BLaER1 (cell line): ENCODE results near the gene ARHGAP5.

Source experiments
- H3K27ac ChIP-seq: shearing (Covaris generic); formaldehyde crosslinking; 2 replicates; pipeline ENCODE4 v1.8.1; 2022
- H3K27me3 ChIP-seq: shearing (Covaris generic); formaldehyde crosslinking; 2 replicates; pipeline ENCODE4 v1.8.1; 2022
- H3K36me3 ChIP-seq: shearing (Covaris generic); formaldehyde crosslinking; 2 replicates; pipeline ENCODE4 v1.8.1; 2022
- H3K4me1 ChIP-seq: shearing (Covaris generic); formaldehyde crosslinking; 2 replicates; pipeline ENCODE4 v1.8.1; 2022
- H3K4me2 ChIP-seq: shearing (Covaris generic); formaldehyde crosslinking; 2 replicates; pipeline ENCODE4 v1.8.1; 2022
- H3K4me3 ChIP-seq: shearing (Covaris generic); formaldehyde crosslinking; 2 replicates; pipeline ENCODE4 v1.8.1; 2022
- H3K9ac ChIP-seq: shearing (Covaris generic); formaldehyde crosslinking; 2 replicates; pipeline ENCODE4 v1.8.1; 2022
- H3K9me3 ChIP-seq: shearing (Covaris generic); formaldehyde crosslinking; 2 replicates; pipeline ENCODE4 v1.8.1; 2022
- H4K20me1 ChIP-seq: shearing (Covaris generic); formaldehyde crosslinking; 2 replicates; pipeline ENCODE4 v1.8.1; 2022
- Cebpa-rat ChIP-seq: shearing (Covaris generic); IDR thresholded peaks from 2 replicates; pipeline ENCODE4 v1.8.1; 2022

ARHGAP5 gene

DNA sequence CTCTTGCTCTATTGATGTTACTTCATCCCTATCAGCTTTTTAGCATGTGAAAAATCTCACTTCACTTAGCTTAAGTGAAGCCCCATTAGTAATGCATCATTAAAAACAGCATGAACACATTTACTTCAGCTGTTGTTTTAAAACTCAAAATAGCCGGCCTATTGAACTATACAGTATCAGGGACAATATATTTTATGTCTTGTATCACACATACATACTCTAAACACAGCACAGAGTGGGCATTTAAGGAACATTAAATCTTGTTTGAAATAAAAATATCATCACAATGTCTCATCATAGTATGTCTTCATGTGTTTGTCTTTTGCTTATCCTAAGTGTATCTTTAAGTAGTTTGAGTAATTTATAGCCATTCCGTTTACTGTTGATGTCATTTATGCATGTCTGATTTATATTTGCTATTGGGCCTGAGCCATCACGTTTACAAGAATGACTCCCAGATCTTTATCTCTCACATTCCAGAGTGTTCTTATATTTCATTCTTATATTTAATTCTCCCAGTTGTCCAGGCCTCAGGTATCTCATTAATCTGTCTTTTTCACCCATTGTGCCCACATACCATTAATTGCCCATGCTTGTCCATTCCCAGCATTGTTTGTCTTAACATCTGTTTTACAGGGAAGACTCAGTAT is 57.5 kb downstream of the ARHGAP5 start:
- Histone ChIP-seq H3K27me3 (no peaks in the 10 kb centered on the region), H4K20me1 (no peaks in the 10 kb centered on the region), H3K27ac (no peak overlapping the region), H3K9me3 (peaks cover 59% of the 10 kb centered on the region), H3K4me2 (no peak overlapping the region), H3K36me3 (peaks cover 57% of the 10 kb centered on the region), H3K9ac (no peak overlapping the region), H3K4me3 (no peak overlapping the region), H3K4me1 (no peaks in the 10 kb centered on the region)
- no peak for TF ChIP-seq Cebpa-rat

DNA sequence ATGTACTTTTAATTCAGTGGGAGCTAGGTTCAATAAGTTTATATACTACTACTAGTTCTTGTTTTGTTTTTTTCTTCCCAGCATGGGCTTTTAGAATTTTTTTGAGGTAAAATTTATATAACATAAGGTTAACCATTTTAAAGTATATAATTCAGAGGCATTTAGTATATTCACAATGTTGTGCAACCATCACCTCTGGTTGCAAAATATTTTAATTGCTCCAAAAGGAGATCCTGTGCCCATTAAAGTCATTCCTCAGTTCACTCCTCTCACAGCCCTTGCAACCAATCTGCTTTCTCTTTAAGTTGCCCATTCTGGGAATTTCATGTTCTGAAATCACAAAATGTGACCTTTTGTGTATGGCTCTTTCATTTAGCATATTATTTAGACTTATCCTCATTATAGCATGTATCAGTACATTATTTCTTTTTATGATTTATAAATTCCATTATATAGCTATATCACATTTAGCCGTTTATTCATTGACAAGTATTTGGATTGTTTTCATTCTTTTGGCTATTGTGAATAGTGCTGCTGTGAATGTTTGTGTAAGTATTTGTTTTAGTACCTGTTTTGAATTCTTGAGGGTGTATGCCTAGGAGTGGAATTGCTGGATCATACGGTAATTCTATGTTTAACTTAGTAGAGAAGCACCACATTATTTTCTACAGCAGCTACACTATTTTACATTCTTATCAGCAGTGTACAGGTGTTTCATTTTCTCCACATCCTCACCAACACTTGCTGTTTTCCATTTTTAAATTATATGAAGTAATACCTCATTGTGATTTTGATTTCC is 59.1 kb downstream of the ARHGAP5 start:
- H3K9ac ChIP-seq: no peak overlapping the region
- H3K4me3 ChIP-seq: no peak overlapping the region
- no peak overlapping the region for H3K4me2 ChIP-seq
- no peaks in the 10 kb centered on the region for H3K27me3 ChIP-seq
- H3K27ac ChIP-seq: no peak overlapping the region
- no peaks in the 10 kb centered on the region for H4K20me1 ChIP-seq
- H3K9me3 ChIP-seq: peaks cover 49% of the 10 kb centered on the region
- TF ChIP-seq Cebpa-rat: no peak
- peaks cover 54% of the 10 kb centered on the region for H3K36me3 ChIP-seq
- H3K4me1 ChIP-seq: no peaks in the 10 kb centered on the region

DNA sequence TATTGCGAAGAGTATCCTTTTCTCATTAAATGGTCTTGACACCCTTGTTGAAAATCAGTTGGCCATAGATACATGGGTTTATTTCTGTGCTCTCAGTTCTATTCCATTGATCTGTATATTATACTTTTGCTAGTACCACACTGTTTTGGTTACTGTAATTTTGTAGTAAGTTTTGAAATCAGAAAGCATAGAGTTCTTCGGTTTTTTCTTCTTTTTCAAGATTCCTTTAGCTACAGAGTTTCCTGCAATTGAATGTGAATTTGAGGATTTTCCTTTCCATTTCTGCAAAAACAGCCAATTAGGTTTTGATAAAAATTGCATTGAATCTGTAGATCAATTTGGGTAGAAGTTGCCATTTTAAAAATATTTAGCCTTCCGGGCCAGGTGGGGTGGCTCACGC is 60.2 kb downstream of the ARHGAP5 start:
- H4K20me1 ChIP-seq: no peaks in the 10 kb centered on the region
- TF ChIP-seq Cebpa-rat: no peak
- H3K9ac ChIP-seq: no peak overlapping the region
- H3K4me2 ChIP-seq: no peak overlapping the region
- peaks cover 38% of the 10 kb centered on the region for H3K9me3 ChIP-seq
- H3K27me3 ChIP-seq: no peaks in the 10 kb centered on the region
- H3K4me1 ChIP-seq: no peaks in the 10 kb centered on the region
- peaks cover 52% of the 10 kb centered on the region for H3K36me3 ChIP-seq
- no peak overlapping the region for H3K27ac ChIP-seq
- H3K4me3 ChIP-seq: no peak overlapping the region

DNA sequence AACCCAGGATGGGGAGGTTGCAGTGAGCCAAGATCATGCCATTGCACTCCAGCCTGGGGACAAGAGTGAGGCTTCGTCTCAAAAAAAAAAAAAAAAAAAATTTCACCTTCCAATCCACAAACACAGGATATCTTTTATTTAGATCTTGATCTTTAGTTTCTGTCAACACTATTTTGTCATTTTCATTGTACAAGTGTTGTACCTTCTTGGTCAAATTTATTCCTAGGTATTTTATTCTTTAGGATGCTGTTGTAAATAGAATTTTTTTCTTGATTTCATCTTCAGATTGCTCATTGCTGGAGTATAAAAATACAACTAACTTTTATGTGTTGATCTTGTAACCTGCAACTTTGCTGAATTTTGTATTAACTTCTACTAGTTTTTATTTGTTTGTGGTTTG is 60.8 kb downstream of the ARHGAP5 start:
- no peak overlapping the region for H3K4me2 ChIP-seq
- no peaks in the 10 kb centered on the region for H3K27me3 ChIP-seq
- no peak overlapping the region for H3K9ac ChIP-seq
- peaks cover 58% of the 10 kb centered on the region for H3K36me3 ChIP-seq
- H4K20me1 ChIP-seq: no peaks in the 10 kb centered on the region
- TF ChIP-seq Cebpa-rat: no peak
- no peak overlapping the region for H3K27ac ChIP-seq
- peaks cover 37% of the 10 kb centered on the region for H3K9me3 ChIP-seq
- H3K4me3 ChIP-seq: no peak overlapping the region
- H3K4me1 ChIP-seq: no peaks in the 10 kb centered on the region

DNA sequence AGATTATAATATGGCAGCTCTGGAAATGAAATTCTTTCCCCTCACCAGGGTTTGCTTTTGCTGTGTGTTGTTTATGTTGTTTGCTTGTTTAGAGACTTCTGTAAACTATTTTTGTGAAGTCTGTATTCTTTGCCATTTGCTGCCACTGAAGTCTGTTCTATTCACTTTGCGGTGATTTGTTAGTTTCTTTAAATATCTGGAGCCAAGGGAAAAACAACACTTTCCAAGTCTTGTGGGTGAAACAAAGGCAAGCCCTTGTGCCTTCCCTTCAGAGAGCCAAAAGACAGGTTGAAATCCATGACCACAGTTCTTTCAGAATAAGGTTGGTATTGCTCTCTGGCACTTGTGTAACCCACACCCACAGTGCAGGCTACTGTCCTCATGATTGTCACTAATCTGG is 65.2 kb downstream of the ARHGAP5 start:
- H3K36me3 ChIP-seq: peaks cover 71% of the 10 kb centered on the region
- H3K4me1 ChIP-seq: no peaks in the 10 kb centered on the region
- H4K20me1 ChIP-seq: 0 out of 2 replicates have a peak, but pooled peaks cover 16% of the 10 kb centered on the region

DNA sequence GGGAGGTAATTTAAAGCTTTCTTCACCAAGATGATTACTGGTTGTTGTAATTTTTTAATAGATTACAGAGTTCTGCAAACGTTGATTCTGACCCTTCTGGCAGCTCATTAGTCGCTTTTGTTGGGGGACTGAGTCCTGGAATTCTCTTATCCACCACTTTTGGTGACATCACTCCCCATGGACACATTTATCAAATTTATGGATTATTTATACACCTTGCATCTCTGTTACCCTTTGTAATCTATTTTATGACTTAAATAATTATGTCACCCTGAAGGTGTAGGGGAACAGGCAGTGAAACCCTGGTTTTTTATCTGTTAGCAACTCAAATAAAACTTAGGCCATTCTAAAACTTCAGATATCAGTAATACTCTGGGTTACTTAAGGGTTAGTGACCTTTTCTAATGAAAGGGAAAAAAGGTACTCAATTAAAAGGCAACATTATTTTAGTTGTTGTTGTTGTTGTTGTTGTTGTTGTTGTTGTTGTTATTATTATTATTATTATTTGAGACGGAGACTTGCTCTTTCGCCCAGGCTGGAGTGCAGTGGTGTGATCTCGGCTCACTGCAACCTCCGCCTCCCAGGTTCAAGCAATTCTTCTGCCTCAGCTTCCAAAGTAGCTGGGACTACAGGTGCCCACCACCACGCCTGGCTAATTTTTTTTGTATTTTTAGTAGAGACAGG is 65.8 kb downstream of the ARHGAP5 start:
- H3K9ac ChIP-seq: no peak overlapping the region
- peaks cover 12% of the 10 kb centered on the region for H3K9me3 ChIP-seq
- no peaks in the 10 kb centered on the region for H3K4me1 ChIP-seq
- TF ChIP-seq Cebpa-rat: no peak
- no peak overlapping the region for H3K4me3 ChIP-seq
- H3K4me2 ChIP-seq: no peak overlapping the region
- no peak overlapping the region for H3K27ac ChIP-seq
- H3K36me3 ChIP-seq: peaks cover 71% of the 10 kb centered on the region
- 0 out of 2 replicates have a peak, but pooled peaks cover 16% of the 10 kb centered on the region for H4K20me1 ChIP-seq
- H3K27me3 ChIP-seq: no peaks in the 10 kb centered on the region

More for the DNA sequence above, 65.2 kb downstream of the ARHGAP5 start:
- Histone ChIP-seq H3K9ac (no peak overlapping the region), H3K27ac (no peak overlapping the region), H3K4me2 (no peak overlapping the region), H3K9me3 (peaks cover 18% of the 10 kb centered on the region), H3K27me3 (no peaks in the 10 kb centered on the region), H3K4me3 (no peak overlapping the region)
- no peak for TF ChIP-seq Cebpa-rat

DNA sequence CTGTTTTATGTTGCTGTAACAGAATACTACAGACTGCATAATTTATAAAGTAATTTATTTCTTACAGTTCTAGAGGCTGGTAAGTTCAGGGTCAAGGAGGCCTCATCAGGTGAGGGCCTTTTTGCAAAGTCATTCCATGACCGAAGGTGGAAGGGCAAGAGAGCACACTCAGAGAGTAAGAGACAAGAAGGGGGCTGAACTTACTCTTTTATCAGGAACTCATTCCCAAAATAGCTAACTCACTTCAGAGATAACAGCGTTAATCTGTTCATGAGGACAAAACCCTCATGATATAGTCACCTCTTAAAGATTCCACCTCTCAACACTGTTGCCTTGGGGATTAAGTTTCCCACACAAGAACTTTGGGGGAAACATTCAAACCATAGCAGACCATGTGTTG is 73.3 kb downstream of the ARHGAP5 start:
- H3K9me3 ChIP-seq: no peaks in the 10 kb centered on the region
- TF ChIP-seq Cebpa-rat: no peak
- no peak overlapping the region for H3K4me2 ChIP-seq
- H3K27me3 ChIP-seq: no peaks in the 10 kb centered on the region
- no peak overlapping the region for H3K27ac ChIP-seq
- H3K4me1 ChIP-seq: no peaks in the 10 kb centered on the region
- H3K4me3 ChIP-seq: no peak overlapping the region
- H3K9ac ChIP-seq: no peak overlapping the region
- peaks cover 83% of the 10 kb centered on the region for H3K36me3 ChIP-seq
- 0 out of 2 replicates have a peak, but pooled peaks cover 6% of the 10 kb centered on the region for H4K20me1 ChIP-seq

DNA sequence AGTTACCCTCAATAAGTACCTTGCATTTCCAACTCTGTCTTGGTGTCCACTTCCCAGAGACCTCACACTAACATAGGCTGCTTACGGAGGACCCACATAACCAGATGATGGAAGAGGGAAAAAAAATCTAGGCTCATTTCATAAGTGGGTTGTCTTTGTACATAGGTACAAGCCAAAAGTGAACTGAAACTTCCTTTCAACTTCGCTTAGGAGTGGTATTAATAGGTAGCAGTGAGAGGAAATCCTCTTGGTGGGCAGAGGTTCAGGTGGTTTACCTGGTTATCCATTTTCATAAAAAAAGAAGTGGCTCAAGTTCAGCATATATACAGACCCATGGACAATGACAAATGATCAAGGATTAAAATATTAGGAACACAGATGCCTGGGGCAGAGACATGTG is 88.9 kb downstream of the ARHGAP5 start:
- no peak for TF ChIP-seq Cebpa-rat
- Histone ChIP-seq H3K36me3 (no peaks in the 10 kb centered on the region), H3K4me2 (no peak overlapping the region), H3K9me3 (no peaks in the 10 kb centered on the region), H3K4me1 (no peaks in the 10 kb centered on the region), H3K9ac (no peak overlapping the region), H4K20me1 (no peaks in the 10 kb centered on the region), H3K27me3 (no peaks in the 10 kb centered on the region), H3K27ac (no peak overlapping the region), H3K4me3 (no peak overlapping the region)

DNA sequence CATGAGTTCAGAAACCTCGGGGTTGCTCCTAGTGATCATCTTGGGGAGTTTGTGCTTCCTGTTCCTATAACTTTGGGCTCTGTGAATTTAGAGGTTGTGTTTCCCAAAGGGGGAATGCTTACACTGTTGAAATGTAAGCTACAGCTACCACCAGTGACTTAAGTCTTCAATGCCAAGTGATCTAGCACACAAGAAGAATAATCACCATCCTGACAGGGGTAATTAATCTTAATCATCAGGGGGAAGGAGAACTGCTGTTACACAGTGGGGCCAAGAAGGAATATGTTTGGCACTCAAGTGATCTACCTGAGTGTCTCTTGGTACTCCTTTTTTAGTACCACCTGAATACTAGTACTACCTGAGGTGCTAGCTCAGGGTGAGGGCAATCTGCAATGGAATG is 89.8 kb downstream of the ARHGAP5 start:
- no peaks in the 10 kb centered on the region for H3K27me3 ChIP-seq
- no peaks in the 10 kb centered on the region for H3K36me3 ChIP-seq
- no peak overlapping the region for H3K4me3 ChIP-seq
- TF ChIP-seq Cebpa-rat: no peak
- H3K9ac ChIP-seq: no peak overlapping the region
- H3K27ac ChIP-seq: no peak overlapping the region
- no peaks in the 10 kb centered on the region for H4K20me1 ChIP-seq
- no peaks in the 10 kb centered on the region for H3K4me1 ChIP-seq
- H3K9me3 ChIP-seq: no peaks in the 10 kb centered on the region
- no peak overlapping the region for H3K4me2 ChIP-seq

DNA sequence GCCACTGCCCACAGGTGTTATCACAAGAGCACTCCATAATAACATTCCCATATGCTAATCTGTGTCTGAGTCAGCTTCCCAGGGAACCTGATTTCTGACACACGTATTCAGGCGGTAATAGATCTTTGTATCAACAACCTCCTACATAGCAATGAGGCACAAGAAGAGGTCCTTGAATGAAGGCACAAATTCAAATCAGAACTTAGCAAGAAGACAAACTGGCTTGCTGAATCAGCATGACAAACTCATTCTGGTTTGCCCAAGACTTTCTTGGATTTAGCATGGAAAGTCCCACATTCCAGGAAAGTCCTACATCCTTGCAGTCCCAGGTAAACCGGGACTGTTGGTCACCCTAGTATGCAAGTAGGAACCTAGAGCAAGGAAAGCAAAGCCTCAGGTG is 90.8 kb downstream of the ARHGAP5 start:
- H3K27me3 ChIP-seq: no peaks in the 10 kb centered on the region
- H3K9ac ChIP-seq: no peak overlapping the region
- H3K4me3 ChIP-seq: no peak overlapping the region
- no peaks in the 10 kb centered on the region for H3K9me3 ChIP-seq
- H3K36me3 ChIP-seq: no peaks in the 10 kb centered on the region
- no peaks in the 10 kb centered on the region for H3K4me1 ChIP-seq
- H4K20me1 ChIP-seq: no peaks in the 10 kb centered on the region
- no peak overlapping the region for H3K27ac ChIP-seq
- TF ChIP-seq Cebpa-rat: no peak
- H3K4me2 ChIP-seq: no peak overlapping the region
